Psoas muscle (tissue), 8 donors: ENCODE results near the gene PFAS. TPM values are rescaled to one million over a fixed set of nuclear protein-coding genes. Genes with fewer than 3 reads are reported as not detected.

Experiments
- ATAC-seq, 4 donors: fragments of 200-7000 bp; cut with Tn5 transposase; one replicate each; pipeline ENCODE4 v1.9.1; 2020; ENCODE audit warnings: moderate library complexity in 3 of 4, mild to moderate bottlenecking in 2 of 4
- DNase-seq, 2 donors: peaks; one replicate each; pipeline ENCODE4 v3.0.0-alpha.2; 2020
- H3K27ac ChIP-seq: fragments of 200-600 bp; one replicate; pipeline ENCODE4 v1.8.0; 2022
- H3K27me3 ChIP-seq, 3 donors: fragments of 200-600 bp in 1 of 3; one replicate each; pipeline versions ENCODE4 v1.6.1 to v1.8.0; 2013 to 2022; ENCODE audit warnings: low read length in 2 of 3, mild to moderate bottlenecking in 2 of 3, moderate library complexity in 1 of 3; ENCODE audit not compliant: insufficient read depth in 3 of 3
- H3K36me3 ChIP-seq, 2 donors: fragments of 200-600 bp in 1 of 2; one replicate each; pipeline versions ENCODE4 v1.6.1 to v1.8.0; 2013 to 2022; ENCODE audit warnings: low read depth in 1 of 2, mild to moderate bottlenecking in 1 of 2, moderate library complexity in 1 of 2; ENCODE audit not compliant: insufficient read depth in 1 of 2
- H3K4me1 ChIP-seq: fragments of 200-600 bp; one replicate; pipeline ENCODE4 v1.8.0; 2022
- H3K4me3 ChIP-seq: fragments of 200-600 bp; one replicate; pipeline ENCODE4 v1.8.0; 2022; ENCODE audit warnings: mild to moderate bottlenecking
- H3K9me3 ChIP-seq: fragments of 200-600 bp; one replicate; pipeline ENCODE4 v1.8.0; 2022
- WGBS, 3 donors: extraction: QIAGEN DNeasy Blood & Tissue Kit; methylation state at CpG; one replicate each; pipeline versions ENCODE4 v1.1.6 to v1.1.7; 2013; 5-methylcytosine and 5-hydroxymethylcytosine counted together
- intact Hi-C, 2 donors: fragments of 100-400 bp; cut with DNase I; formaldehyde crosslinking; loops; one replicate each; pipeline versions ENCODE4 v1.11.0 to v1.14.2; 2022
- polyA plus RNA-seq, 3 donors: library from polyadenylated mRNA; stranded (reverse); fragments of 200-250 nt; gene quantifications; one replicate each; pipeline ENCODE4 v1.2.3, GENCODE V29; 2013
- total RNA-seq, 4 donors: library from RNA; stranded (reverse); fragmentation: NEBNext Ultra II Directional in 2 of 4; extraction: Animal tissue kit (Norgen Biotek cat#: 25700) in 2 of 4; gene quantifications; one replicate each; pipeline versions ENCODE4 v1.2.1 to v1.2.4, GENCODE V29; 2021 to 2023
- TF ChIP-seq, protein P1 (sequence below): fragments of 200-600 bp; IDR thresholded peaks from one replicate; pipeline ENCODE4 v1.8.0; 2022; ENCODE audit warnings: antibody characterized with exemption
- donor health status: healthy with polysubstance abuse.
- donor health status: DM: no; HTN: no; CAD: no; lungs with moderate emphysema.
- donor health status: Bipolar disorder and iron deficiency.
- donor health status: healthy.
- donor health status: DM: yes; HTN: yes; CAD: no.
- donor health status: DM: no; HTN: no; CAD: no.
- donor health status: DM: no; HTN: no; CAD: no.
- donor health status: DM: yes; HTN: yes; CAD: no.

The PFAS gene
- total and polyA plus RNA-seq, 7 donors = 4.9 to 15.6 (median 10.7) TPM

DNA sequence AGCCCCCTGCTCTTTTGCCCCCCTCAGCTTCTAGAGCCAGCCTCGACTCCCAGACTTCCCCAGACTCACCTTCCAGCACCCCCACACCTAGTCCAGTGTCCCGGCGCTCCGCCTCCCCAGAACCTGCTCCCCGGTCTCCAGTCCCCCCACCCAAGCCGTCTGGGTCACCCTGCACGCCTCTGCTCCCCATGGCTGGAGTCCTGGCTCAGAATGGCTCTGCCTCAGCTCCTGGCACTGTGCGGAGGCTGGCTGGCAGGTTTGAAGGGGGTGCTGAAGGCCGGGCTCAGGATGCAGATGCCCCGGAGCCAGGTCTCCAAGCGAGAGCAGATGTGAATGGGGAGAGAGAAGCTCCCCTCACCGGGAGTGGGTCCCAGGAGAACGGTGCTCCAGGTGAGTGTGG is 63.2 kb downstream of the PFAS start:
- intact Hi-C loops = no loop called here
- 55 to 58% (median 56%) methylated on average over 13 of the region's 13 CpGs for WGBS, 3 donors
- H3K27ac ChIP-seq = no peak overlapping the region
- no peaks in the 10 kb centered on the region for H3K4me1 ChIP-seq
- ATAC-seq (no peak), DNase-seq (no peak)
- H3K9me3 ChIP-seq = no peaks in the 10 kb centered on the region
- H3K27me3 ChIP-seq = peaks cover 0 to 24% (median 8%) of the 10 kb centered on the region in 3 donors
- TF ChIP-seq, protein P1, sequence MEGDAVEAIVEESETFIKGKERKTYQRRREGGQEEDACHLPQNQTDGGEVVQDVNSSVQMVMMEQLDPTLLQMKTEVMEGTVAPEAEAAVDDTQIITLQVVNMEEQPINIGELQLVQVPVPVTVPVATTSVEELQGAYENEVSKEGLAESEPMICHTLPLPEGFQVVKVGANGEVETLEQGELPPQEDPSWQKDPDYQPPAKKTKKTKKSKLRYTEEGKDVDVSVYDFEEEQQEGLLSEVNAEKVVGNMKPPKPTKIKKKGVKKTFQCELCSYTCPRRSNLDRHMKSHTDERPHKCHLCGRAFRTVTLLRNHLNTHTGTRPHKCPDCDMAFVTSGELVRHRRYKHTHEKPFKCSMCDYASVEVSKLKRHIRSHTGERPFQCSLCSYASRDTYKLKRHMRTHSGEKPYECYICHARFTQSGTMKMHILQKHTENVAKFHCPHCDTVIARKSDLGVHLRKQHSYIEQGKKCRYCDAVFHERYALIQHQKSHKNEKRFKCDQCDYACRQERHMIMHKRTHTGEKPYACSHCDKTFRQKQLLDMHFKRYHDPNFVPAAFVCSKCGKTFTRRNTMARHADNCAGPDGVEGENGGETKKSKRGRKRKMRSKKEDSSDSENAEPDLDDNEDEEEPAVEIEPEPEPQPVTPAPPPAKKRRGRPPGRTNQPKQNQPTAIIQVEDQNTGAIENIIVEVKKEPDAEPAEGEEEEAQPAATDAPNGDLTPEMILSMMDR = no peak
- peaks cover 0 to 10% of the 10 kb centered on the region in 2 donors for H3K36me3 ChIP-seq
- peak overlapping the region; percentile 54 for H3K4me3 ChIP-seq

DNA sequence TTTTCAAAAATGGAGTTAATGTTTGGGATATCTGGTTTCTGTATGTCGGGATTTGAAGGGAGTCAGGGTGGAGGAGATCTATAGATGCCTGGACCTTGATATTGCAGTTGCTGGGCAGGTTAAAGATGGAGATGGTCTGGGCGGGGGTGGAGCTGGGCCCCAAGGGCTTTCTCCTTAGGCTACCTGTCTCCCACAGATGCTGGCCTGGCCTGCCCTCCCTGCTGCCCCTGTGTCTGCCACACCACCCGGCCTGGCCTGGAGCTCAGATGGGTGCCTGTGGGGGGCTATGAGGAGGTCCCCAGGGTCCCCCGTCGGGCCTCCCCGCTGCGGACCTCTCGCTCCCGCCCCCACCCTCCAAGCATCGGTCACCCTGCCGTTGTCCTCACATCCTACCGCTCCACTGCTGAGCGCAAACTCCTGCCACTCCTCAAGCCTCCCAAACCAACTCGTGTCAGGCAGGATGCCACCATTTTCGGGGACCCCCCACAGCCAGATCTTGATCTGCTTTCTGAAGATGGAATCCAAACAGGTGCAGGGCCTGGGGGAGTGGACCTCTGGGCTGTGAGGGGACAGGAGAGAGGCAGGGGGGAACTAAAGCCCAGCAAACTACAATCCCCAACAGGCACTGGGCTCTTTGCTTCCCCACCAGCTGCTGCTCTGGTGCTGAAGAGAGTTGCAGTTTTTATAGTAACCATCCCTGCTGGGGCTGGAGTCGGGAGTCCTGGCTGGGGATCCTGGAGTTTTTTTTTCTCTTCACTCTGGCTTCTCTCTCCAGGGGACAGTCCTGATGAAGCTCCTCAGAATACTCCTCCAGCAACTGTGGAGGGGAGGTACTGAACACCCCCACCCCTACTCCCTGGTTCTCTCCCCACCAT is 63.9 kb downstream of the PFAS start:
- Histone ChIP-seq H3K9me3 (no peaks in the 10 kb centered on the region), H3K27ac (no peak overlapping the region), H3K4me1 (no peaks in the 10 kb centered on the region), H3K4me3 (peak overlapping the region; percentile 54), H3K27me3 (peaks cover 0 to 29% (median 8%) of the 10 kb centered on the region in 3 donors), H3K36me3 (peaks cover 0 to 12% of the 10 kb centered on the region in 2 donors)
- TF ChIP-seq, protein P1 = no peak
- intact Hi-C loops = no loop called here
- WGBS, 3 donors = 47 to 51% (median 50%) methylated on average over 12 to 16 of the region's 16 CpGs
- ATAC-seq (no peak), DNase-seq (no peak)

- H3K27ac ChIP-seq = no peak overlapping the region
- H3K9me3 ChIP-seq = no peaks in the 10 kb centered on the region
- TF ChIP-seq, protein P1 = no peak
- H3K4me3 ChIP-seq = no peak overlapping the region
- DNase-seq (no peak), ATAC-seq (peak in 1 of 4 donors; percentile 16)
- intact Hi-C loops = no loop called here
- WGBS, 3 donors = 20 to 22% (median 21%) methylated on average over 29 of the region's 29 CpGs
- H3K27me3 ChIP-seq = peaks cover 0 to 29% (median 8%) of the 10 kb centered on the region in 3 donors
- peaks cover 0 to 12% of the 10 kb centered on the region in 2 donors for H3K36me3 ChIP-seq
- H3K4me1 ChIP-seq = no peaks in the 10 kb centered on the region
Observed at GRCh38 chr17:8314797-8315763, 66.0 kb downstream of the PFAS start.

DNA sequence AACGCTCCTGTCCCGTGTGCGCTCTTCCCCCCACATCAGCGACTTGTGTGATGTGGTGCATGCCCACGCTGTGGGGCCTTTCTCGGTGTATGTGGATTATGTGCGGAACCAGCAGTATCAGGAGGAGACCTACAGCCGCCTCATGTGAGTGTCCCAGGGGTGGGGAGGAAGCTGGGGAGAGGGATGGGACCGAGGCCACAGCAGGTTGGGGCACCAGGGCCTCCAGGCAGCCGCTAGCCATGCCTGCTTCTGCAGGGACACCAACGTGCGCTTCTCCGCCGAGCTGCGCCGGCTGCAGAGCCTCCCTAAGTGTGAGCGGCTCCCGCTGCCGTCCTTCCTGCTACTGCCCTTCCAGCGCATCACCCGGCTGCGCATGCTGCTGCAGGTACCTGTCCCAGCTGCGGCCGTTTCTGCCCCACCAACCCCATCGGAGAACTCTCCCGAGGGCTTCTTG is 66.7 kb downstream of the PFAS start:
- no peaks in the 10 kb centered on the region for H3K4me1 ChIP-seq
- no peaks in the 10 kb centered on the region for H3K9me3 ChIP-seq
- no peak for DNase-seq
- no peak overlapping the region for H3K27ac ChIP-seq
- H3K36me3 ChIP-seq = peaks cover 0 to 12% of the 10 kb centered on the region in 2 donors
- intact Hi-C loops = no loop called here
- H3K27me3 ChIP-seq = peaks cover 0 to 29% (median 8%) of the 10 kb centered on the region in 3 donors
- TF ChIP-seq, protein P1 = no peak
- no peak overlapping the region for H3K4me3 ChIP-seq
- WGBS, 3 donors = 32 to 39% (median 34%) methylated on average over 26 of the region's 26 CpGs
- no peak for ATAC-seq
